GM19025 (cell line): ENCODE data around the gene TOP1.

ENCODE experiments used
- ATAC-seq: cut with Tn5 transposase; IDR thresholded peaks from one replicate; pipeline ENCODE4 v1.9.1; 2021; ENCODE audit warnings: mild to moderate bottlenecking, low read depth, moderate library complexity; ENCODE audit not compliant: unreplicated experiment

Gene TOP1

DNA sequence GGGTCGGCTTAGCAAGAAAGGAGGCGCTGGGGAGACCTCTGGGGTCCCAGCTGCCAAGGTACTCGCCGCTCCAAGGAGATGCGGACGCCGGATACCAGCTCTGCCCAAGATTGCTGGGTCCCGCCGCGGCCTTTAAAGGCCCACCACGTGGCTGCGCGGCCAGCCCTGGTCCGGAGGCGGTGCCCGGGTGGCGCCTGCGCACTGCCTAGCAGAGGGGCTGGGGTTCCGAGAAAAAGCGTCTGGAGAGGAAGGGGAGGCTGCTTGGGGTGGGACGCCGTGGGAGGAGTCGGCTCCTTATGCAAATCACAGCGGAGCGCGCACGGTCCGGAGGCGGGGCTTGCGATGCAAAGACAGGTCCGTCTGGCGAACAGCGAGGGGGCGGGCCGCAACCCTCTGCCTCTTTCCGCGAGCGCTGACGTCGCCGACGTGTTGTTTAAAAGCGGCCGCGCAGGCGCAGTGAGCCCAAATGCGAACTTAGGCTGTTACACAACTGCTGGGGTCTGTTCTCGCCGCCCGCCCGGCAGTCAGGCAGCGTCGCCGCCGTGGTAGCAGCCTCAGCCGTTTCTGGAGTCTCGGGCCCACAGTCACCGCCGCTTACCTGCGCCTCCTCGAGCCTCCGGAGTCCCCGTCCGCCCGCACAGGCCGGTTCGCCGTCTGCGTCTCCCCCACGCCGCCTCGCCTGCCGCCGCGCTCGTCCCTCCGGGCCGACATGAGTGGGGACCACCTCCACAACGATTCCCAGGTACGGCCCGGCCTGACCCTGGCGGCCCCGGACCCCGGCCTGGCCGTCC lies at the start of gene TOP1:
Gene TOP1 (plus strand): TSS at position 464 of the 791 bp plus-strand sequence. CDS start 246 bp downstream, at position 710.
- ATAC-seq: peak; percentile 93

GRCh38 chr20:40979247-40979646 lies 49.4 kb upstream of the TOP1 start:
- no peak for ATAC-seq

DNA sequence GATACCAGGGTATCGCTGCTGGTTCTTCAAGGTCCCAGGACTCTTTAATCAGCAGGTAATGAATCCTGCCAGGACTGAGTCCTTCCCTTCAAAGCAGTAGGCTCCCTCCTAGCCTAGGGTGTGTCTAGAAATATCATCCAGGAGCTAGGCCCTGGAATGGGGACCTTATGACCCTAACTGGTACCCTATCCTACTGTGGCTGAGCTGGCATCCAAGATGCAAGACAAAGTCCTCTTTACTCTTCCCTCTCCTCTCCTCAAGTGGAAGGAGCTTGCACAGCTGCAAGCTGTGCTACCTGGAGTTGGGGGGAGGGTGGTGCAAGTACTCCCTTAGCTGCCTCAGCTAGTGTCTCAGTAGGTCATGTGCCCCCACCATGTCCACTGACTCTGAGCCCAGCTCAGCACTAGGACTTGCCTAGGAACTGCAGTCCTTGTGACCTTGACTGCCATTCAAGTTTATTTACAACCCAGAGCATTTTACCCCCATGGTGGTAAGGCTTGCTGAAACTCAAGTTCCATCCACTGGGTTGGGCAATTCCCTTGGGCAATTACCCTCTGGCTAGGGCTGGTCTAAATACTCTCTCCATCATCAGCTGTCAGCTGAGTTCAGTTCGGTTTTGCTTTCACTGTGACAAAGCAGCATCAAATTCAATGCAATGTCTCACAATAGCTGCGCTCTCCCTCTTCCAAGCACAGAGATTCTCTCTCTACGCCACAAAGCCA lies 48.4 kb upstream of the TOP1 start:
- peak; percentile 61 for ATAC-seq

DNA sequence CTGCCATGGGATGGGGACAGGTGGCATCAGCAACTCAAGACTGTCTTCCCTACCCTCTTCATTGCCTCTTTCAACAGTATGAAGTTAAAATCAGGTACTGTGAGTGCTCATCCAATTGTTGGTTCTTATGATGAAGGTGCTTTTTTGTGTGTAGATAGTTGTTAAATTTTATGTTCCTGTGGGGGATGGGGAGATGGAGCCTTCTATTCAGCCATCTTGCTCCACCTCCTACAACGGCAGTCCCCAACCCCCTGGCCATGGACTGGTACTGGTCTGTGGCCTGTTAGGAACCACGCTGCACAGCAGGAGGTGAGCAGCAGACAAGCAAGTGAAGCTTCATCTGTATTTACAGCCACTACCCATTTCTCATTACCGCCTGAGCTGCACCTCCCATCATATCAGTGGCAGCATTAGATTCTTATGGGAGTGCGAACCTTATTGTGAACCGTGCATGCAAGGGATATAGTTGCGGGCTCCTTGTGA lies 47.8 kb upstream of the TOP1 start:
- no peak for ATAC-seq

DNA sequence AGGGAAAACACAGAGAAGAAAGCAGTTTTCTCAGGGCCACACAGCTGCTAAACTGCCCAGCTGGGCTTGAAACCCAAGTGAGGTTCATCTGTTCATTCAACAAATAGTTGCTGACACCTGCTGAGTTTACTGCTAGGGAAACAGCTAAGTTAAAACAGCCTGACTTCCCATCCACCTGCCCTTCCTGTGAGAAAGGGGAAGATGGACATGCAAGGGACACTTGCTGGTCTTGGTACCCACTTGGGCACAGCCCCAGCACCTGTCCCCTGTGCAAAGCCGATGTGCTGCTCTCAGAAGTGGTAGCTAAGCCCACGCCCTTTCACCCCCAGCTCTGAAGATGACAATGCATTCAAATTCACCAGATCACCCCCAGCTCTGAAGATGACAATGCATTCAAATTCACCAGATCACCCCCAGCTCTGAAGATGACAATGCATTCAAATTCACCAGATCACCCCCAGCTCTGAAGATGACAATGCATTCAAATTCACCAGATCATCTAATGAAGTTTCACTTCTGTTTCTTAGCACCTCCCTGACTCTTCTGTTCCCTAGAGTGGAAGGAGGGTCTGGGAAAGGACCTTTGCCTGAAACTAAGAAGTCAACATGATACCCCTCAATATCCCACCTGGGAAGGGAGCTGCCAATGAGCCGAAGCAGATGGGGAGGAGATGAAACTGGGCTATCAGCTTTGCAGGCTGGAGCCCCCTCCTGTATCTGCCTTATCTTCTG lies 46.0 kb upstream of the TOP1 start:
- no peak for ATAC-seq

DNA sequence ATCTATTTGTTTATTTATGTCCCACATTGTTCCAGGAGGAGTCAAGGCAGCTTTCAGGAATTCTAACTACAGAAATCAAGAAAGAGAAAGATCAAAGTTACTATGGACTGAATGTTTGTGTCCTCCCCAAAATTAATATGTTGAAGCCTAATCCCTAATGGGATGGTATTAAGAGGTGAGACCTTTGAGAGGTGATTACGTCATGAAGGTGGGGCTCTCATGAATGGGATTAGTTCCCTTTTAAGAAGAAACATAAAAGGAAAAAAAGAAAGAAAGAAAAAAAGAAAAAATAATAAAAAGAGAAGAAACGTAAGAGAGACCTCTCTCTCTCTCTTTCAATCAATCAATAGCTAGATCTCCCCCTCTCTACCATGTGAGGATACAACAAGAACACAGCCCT lies 44.7 kb upstream of the TOP1 start:
- no peak for ATAC-seq

GRCh38 chr20:40984496-40984895 lies 44.1 kb upstream of the TOP1 start:
- ATAC-seq: no peak

DNA sequence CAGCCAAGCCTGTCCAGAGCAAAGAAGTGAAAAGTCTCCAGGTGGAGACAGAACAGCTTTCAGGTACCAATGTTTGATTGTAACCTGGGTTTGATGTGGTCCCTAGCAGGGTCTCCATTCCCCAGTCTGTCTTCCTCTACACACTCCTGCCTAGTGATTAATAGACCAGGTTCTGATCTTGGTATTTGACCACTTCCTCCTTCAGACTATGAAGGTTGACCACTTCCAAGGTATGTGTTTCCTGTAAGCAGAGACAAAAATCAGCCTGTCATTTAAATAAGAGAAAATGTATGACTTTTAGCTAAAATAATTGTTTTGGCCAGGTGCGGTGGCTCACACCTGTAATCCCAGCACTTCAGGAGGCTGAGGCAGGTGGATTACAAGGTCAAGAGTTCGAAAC lies 41.8 kb upstream of the TOP1 start:
- no peak for ATAC-seq

GRCh38 chr20:40990542-40991120 lies 38.0 kb upstream of the TOP1 start:
- no peak for ATAC-seq

- peak; percentile 86 for ATAC-seq
Measured at GRCh38 chr20:40991181-40991889, 37.3 kb upstream of the TOP1 start.

DNA sequence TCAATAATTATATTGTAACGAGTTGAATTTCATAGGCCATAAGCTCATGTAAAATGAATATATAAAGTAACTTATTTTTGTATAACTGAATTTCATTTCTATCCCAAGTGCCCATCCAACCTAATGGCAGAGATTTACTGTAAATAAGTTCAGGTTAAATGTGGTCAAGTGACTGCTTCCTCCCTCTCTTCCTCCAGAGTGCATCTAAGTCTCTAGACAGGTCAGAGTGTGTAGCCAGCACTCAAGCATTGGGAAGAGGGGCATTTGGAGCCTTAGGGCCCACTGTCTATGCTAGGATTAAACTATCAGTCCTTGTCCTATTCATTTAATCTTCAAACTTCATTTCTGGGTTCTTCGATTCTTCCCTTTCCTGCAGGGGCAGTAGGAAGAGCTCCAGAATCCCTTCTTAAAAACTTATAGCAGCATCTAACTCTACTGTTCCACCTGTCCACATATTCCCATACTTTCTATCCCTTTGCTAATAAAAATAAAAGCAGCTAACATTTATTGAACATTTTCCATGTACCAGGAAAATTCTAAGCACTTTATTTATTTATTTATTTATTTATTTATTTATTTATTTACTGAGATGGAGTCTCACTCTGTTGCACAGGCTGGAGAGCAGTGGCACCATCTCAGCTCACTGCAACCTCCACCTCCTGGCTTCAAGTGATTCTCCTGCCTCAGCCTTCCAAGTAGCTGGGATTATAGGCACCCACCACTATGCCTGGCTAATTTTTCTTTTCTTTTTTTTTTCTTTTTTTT lies 36.1 kb upstream of the TOP1 start:
- ATAC-seq: no peak

GRCh38 chr20:40993794-40994540 lies 34.7 kb upstream of the TOP1 start:
- ATAC-seq: no peak

DNA sequence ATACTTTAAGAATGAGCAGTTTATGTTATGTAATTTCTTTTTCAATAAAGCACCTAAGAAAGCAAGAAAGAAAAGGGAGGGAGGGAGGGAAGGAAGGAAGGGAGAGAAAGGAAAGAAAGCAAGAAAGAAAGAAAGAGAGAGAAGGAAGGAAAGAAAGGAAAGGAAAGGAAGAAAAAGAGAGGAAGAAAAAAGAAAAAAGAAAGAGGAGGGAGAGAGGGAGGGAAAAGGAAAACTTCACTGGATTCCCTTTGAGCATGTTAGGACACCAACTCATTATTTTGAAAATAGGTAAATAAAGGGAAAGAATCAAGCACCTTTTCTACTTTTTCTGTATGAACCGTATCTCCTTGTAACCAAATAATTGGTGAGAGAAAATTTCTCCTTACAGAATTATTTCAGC lies 32.3 kb upstream of the TOP1 start:
- no peak for ATAC-seq

GRCh38 chr20:40997116-40997515 lies 31.5 kb upstream of the TOP1 start:
- ATAC-seq: no peak

- no peak for ATAC-seq
Measured at GRCh38 chr20:40999841-41000240, 28.8 kb upstream of the TOP1 start.

DNA sequence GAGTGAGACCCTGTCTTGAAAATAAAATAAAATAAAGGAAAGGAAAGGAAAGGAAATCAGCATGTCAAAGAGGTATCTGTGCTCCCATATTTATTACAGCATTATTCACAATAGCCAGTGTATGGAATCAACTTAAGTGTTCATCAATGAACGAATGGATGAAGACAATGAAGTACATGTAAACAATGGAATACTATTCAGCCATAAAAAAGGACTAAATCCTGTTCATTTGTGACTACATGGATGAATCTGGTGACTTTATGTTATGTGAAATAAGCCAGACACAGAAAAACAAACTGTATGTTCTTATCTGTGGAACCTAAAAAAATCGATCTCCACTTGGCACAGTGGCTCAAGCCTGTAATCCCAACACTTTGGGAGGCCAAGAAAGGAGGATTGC lies 28.0 kb upstream of the TOP1 start:
- ATAC-seq: no peak

DNA sequence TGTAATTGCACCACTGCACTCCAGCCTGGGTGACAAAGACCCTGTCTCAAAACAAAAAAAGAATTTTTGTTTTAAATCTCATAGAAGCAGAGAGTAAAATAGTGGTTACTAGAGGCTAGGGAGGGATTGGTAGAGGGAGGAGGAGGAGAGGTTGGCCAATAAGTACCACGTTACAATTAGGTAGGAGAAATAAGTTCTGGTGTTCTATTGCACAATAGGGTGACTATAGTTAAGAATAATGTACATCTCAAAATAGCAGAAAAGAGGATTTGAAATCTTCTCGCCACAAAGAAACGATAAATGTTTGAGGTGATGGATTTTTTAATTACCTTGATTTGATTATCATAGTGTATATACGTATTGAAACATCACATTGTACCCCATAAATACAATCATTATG lies 27.1 kb upstream of the TOP1 start:
- ATAC-seq: no peak

GRCh38 chr20:41002842-41003142 lies 25.8 kb upstream of the TOP1 start:
- no peak for ATAC-seq
